ENCODE results near the gene SIGLEC12. TPM values are rescaled to one million over a fixed set of nuclear protein-coding genes. Genes with fewer than 3 reads are reported as not detected.

The SIGLEC12 gene
- not detected in 2 replicates for total RNA-seq (2022)
- Bru-seq, nascent RNA, result not detected
- not detected for BruChase-seq, experiment 1, labeled RNA remaining after a 6-hour chase
- not detected for BruChase-seq, experiment 2, labeled RNA remaining after a 2-hour chase
- long read RNA-seq, result 0 reads

- Mint-ChIP-seq H3K27ac (ENCODE audit: unreplicated experiment) (no peak within 1 kb of the TSS), H3K27me3 (ENCODE audit: unreplicated experiment) (peaks cover 47% of the 10 kb centered on the region)
These were observed at the start of gene SIGLEC12 for GRCh38 chr19:51501594-51502263. Gene SIGLEC12 (minus strand): TSS chr19:51501800. CDS start chr19:51501733, 67 bp downstream.

GRCh38 chr19:51550848-51551672 lies 49.5 kb upstream of the SIGLEC12 start:
- H3K27ac Mint-ChIP-seq (ENCODE audit: unreplicated experiment), result no peak overlapping the region
- intact Hi-C loops (cut with micrococcal nuclease; ENCODE audit: unreplicated experiment), result loop anchor here (10.0 kb wide), 1 partner anchor 104 kb away; no protein-coding TSS in a partner anchor
- peaks cover 28% of the 10 kb centered on the region for H3K4me1 Mint-ChIP-seq (ENCODE audit: low read depth, unreplicated experiment)
- H3K9me3 Mint-ChIP-seq (ENCODE audit: low read depth, unreplicated experiment), result peaks cover 2% of the 10 kb centered on the region
- no peaks in the 10 kb centered on the region for H3K36me3 Mint-ChIP-seq (ENCODE audit: insufficient read depth, unreplicated experiment)
- no peak overlapping the region for H3K4me3 Mint-ChIP-seq (ENCODE audit: low read depth, unreplicated experiment)
- no peak for TF ChIP-seq CTCF (IDR thresholded peaks at IDR 0.05; ENCODE audit: unreplicated experiment)
- H3K27me3 Mint-ChIP-seq (ENCODE audit: unreplicated experiment), result peaks cover 27% of the 10 kb centered on the region
- no peak for DNase-seq
- CTCF ChIA-PET, result no interaction called here
- BruUV-seq (replicated peaks), result no TSS peak

More at GRCh38 chr19:51501594-51502263, at the start of gene SIGLEC12:
- no peak within 1 kb of the TSS for H3K4me3 Mint-ChIP-seq (ENCODE audit: low read depth, unreplicated experiment)
- peaks cover 3% of the 10 kb centered on the region for H3K9me3 Mint-ChIP-seq (ENCODE audit: low read depth, unreplicated experiment)
- no peak for DNase-seq
- intact Hi-C loops (cut with micrococcal nuclease; ENCODE audit: unreplicated experiment), result no loop called here
- H3K4me1 Mint-ChIP-seq (ENCODE audit: low read depth, unreplicated experiment), result no peaks in the 10 kb centered on the region
- CTCF ChIA-PET, result no interaction called here
- TF ChIP-seq CTCF (IDR thresholded peaks at IDR 0.05; ENCODE audit: unreplicated experiment), result no peak
- BruUV-seq (replicated peaks), result no TSS peak
- no peaks in the 10 kb centered on the region for H3K36me3 Mint-ChIP-seq (ENCODE audit: insufficient read depth, unreplicated experiment)

GRCh38 chr19:51549533-51550324 lies 48.1 kb upstream of the SIGLEC12 start:
- TF ChIP-seq CTCF (IDR thresholded peaks at IDR 0.05; ENCODE audit: unreplicated experiment), result no peak
- Mint-ChIP-seq H3K9me3 (ENCODE audit: low read depth, unreplicated experiment) (no peaks in the 10 kb centered on the region), H3K4me1 (ENCODE audit: low read depth, unreplicated experiment) (peaks cover 30% of the 10 kb centered on the region), H3K27ac (ENCODE audit: unreplicated experiment) (no peak overlapping the region), H3K4me3 (ENCODE audit: low read depth, unreplicated experiment) (no peak overlapping the region), H3K36me3 (ENCODE audit: insufficient read depth, unreplicated experiment) (no peaks in the 10 kb centered on the region), H3K27me3 (ENCODE audit: unreplicated experiment) (peaks cover 27% of the 10 kb centered on the region)
- BruUV-seq (replicated peaks), result no TSS peak
- no peak for DNase-seq
- CTCF ChIA-PET, result interaction anchor here (1.1 kb wide), 1 partner anchor 107 kb away, joined by 3 read pairs; no protein-coding TSS in a partner anchor
- intact Hi-C loops (cut with micrococcal nuclease; ENCODE audit: unreplicated experiment), result loop anchor here (10.0 kb wide), 1 partner anchor 105 kb away; no protein-coding TSS in a partner anchor

- no TSS peak for BruUV-seq (replicated peaks)
- Mint-ChIP-seq H3K27ac (ENCODE audit: unreplicated experiment) (no peak overlapping the region), H3K9me3 (ENCODE audit: low read depth, unreplicated experiment) (peaks cover 2% of the 10 kb centered on the region), H3K36me3 (ENCODE audit: insufficient read depth, unreplicated experiment) (no peaks in the 10 kb centered on the region), H3K4me1 (ENCODE audit: low read depth, unreplicated experiment) (peaks cover 30% of the 10 kb centered on the region), H3K27me3 (ENCODE audit: unreplicated experiment) (peaks cover 35% of the 10 kb centered on the region), H3K4me3 (ENCODE audit: low read depth, unreplicated experiment) (no peak overlapping the region)
- TF ChIP-seq CTCF (IDR thresholded peaks at IDR 0.05; ENCODE audit: unreplicated experiment), result no peak
- intact Hi-C loops (cut with micrococcal nuclease; ENCODE audit: unreplicated experiment), result no loop called here
- CTCF ChIA-PET, result interaction anchor here (1.3 kb wide), 1 partner anchor 108 kb away, joined by 3 read pairs; no protein-coding TSS in a partner anchor
- DNase-seq, result no peak
These were observed 47.3 kb upstream of the SIGLEC12 start for GRCh38 chr19:51548891-51549305.
